Fibroblast of peridontal ligament (primary cell): Measurements from ENCODE around the gene ERCC1.

ENCODE experiments used
- DNase-seq: peaks from one replicate; pipeline ENCODE4 v3.0.0-alpha.2; 2010; ENCODE audit errors: extremely low read depth

The ERCC1 gene

GRCh38 chr19:45364696-45365095 is 59.0 kb downstream of the ERCC1 start:
- DNase-seq = no peak

GRCh38 chr19:45363861-45364459 is 59.8 kb downstream of the ERCC1 start:
- DNase-seq = no peak

- DNase-seq = no peak
These were observed 61.4 kb downstream of the ERCC1 start for GRCh38 chr19:45362291-45362690.

GRCh38 chr19:45361608-45362007 is 62.1 kb downstream of the ERCC1 start:
- no peak for DNase-seq

- no peak for DNase-seq
These were observed 65.4 kb downstream of the ERCC1 start for GRCh38 chr19:45358213-45358792.

GRCh38 chr19:45357445-45357783 is 66.3 kb downstream of the ERCC1 start:
- DNase-seq = no peak
